DMS53 treated with DMSO at 0.1 percent for 48 hours (cell line): Measurements from ENCODE around the gene ROCK2.
"Not testable (repeated sequence)": the region's sequence is repeated elsewhere in the genome, so short reads cannot be mapped to it uniquely, and the experiment has no call there.

Experiments used
- DNase-seq: peaks from one replicate; lab custom pipeline; 2025; ENCODE audit not compliant: unreplicated experiment; lab: John Stamatoyannopoulos, UW

The ROCK2 gene

GRCh38 chr2:11342551-11343367 is 1.7 kb downstream of the ROCK2 start:
- DNase-seq: peak; percentile 48

- no peak for DNase-seq
Measured at GRCh38 chr2:11340717-11341116, 3.7 kb downstream of the ROCK2 start.

GRCh38 chr2:11339508-11340083 is 4.8 kb downstream of the ROCK2 start:
- DNase-seq: no peak

GRCh38 chr2:11338580-11338979 is 5.9 kb downstream of the ROCK2 start:
- no peak for DNase-seq

GRCh38 chr2:11337909-11338308 is 6.5 kb downstream of the ROCK2 start:
- DNase-seq: no peak

GRCh38 chr2:11336189-11336588 is 8.2 kb downstream of the ROCK2 start:
- no peak for DNase-seq

- DNase-seq: no peak
Measured at GRCh38 chr2:11333427-11334183, 10.8 kb downstream of the ROCK2 start.

GRCh38 chr2:11332596-11332995 is 11.8 kb downstream of the ROCK2 start:
- DNase-seq: no peak

GRCh38 chr2:11330457-11331142 is 13.8 kb downstream of the ROCK2 start:
- no peak for DNase-seq

GRCh38 chr2:11329776-11330175 is 14.7 kb downstream of the ROCK2 start:
- no peak for DNase-seq

- DNase-seq: not testable (repeated sequence)
Measured at GRCh38 chr2:11328522-11328921, 15.9 kb downstream of the ROCK2 start.

GRCh38 chr2:11327871-11328270 is 16.6 kb downstream of the ROCK2 start:
- no peak for DNase-seq

GRCh38 chr2:11326677-11327211 is 17.7 kb downstream of the ROCK2 start:
- DNase-seq: no peak

GRCh38 chr2:11325961-11326676 is 18.3 kb downstream of the ROCK2 start:
- DNase-seq: no peak

- DNase-seq: no peak
Measured at GRCh38 chr2:11321847-11322246, 22.6 kb downstream of the ROCK2 start.

- DNase-seq: no peak
Measured at GRCh38 chr2:11320698-11321492, 23.5 kb downstream of the ROCK2 start.

- DNase-seq: no peak
Measured at GRCh38 chr2:11319939-11320338, 24.5 kb downstream of the ROCK2 start.

GRCh38 chr2:11315074-11315705 is 29.2 kb downstream of the ROCK2 start:
- no peak for DNase-seq

GRCh38 chr2:11314487-11314886 is 29.9 kb downstream of the ROCK2 start:
- DNase-seq: no peak
